Stimulated activated naive CD4-positive, alpha-beta T cell treated with Interleukin-2 at 50 U/mL for 16 hours (primary cell): Measurements from ENCODE around the gene BCKDHB.
A peak's percentile ranks its signal among the peaks of the same experiment; 100 is the strongest.

ENCODE experiments used
- DNase-seq: peaks from one replicate; lab custom pipeline; 2025; lab: John Stamatoyannopoulos, UW

Gene BCKDHB

DNA sequence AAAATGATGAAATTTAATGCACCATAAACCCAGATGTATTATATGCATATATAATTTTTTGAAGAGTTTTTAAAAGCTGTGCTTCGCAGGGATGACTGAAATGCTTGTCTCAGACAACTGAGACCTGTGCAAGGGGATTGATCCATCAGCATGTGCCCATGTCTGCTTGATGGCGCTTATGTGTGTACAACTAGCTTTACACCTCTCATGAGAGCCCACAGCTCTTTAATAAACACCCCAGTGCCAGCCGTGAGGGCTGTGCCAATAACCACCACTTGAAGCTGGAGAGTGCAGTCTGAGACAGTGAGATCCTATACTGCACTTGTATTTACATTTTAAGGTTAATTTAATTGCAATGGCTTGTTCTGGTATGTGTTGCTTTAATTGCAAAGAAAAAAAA lies 225.5 kb downstream of the BCKDHB start:
- DNase-seq: no peak

GRCh38 chr6:80333342-80333741 lies 226.9 kb downstream of the BCKDHB start:
- no peak for DNase-seq

DNA sequence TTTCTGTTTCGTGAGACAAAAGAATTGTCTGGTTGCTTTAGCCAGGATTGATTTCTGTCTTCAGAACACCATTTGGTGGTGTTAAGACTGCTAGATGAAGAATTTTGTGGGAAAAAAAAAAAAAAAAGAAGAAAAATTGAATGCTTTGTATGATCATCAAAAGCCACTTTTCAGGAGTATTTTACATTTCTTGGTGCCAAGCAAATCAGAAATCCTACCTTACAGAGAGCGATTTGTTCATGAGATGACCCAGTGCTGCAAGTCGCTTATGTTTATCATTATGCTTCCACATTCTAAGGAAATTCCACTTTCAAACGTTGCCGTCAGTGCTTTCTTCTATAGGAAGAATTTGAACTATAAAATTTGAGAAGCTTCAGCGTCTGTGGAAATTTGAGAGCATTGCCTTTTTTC lies 228.7 kb downstream of the BCKDHB start:
- DNase-seq: no peak

DNA sequence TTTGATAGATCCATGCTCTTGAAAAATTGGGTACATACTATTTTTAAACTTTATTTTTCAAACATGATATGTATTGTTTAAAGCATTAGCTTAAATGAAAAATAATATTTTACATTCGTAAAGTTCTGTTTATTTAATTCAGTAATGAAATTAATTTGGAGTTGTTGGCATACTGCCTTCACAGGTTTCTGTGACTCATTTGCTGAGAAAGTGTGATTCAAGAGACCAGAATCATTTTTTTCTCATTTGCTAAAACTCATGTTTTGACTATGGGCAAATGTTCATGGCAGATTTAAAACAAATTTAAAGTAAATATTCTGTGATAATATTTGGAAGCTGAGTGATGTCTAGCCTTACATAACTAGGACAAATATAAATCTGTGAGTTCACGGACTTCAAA lies 230.4 kb downstream of the BCKDHB start:
- no peak for DNase-seq

DNA sequence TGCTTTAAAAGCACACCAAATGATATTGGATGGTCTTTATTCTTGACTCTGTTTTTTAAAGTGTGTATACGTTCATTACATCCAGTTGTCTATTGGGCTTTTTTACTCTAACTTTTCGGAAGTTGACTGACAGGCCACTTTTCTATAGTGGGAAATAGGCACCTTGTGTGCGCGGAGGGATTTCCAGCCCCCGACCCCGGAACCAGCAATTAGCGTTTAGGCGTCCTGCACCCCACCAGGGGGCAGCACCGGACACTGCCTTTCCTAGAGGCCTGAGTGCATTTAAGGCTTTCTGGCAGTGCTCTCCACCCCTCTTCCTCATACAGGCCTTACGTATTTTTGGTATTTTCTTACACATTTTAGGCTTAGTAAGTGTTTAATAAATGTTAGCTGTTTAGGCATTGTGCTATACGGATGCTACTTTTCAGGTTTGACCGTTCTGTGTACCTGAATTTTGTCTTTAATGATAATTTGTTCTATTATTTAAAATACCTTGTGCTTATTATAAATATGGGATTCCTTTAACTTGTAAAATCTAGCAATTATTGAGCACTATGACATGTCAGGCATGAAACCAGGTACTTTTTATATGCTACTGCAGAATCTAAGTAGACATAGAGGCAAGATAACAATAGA lies 231.8 kb downstream of the BCKDHB start:
- peak; percentile 61 for DNase-seq

DNA sequence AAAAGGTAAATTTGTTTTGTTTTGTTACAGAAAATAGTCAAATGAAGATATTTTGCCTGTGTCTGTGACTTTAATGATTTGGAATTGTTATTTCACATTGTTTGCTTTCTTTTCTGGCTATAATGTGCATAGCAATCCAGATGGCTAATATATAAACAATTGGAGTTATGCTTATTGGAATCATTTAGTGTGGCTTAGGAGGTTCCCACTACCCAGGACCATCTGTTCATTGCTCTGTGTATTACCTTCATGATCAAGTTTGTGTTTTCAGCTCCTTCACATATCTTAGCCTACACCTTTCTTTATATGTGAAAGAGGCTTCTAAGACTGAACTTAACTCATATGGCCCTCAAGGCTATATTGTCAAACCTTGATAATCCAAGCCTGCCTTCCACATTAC lies 232.9 kb downstream of the BCKDHB start:
- no peak for DNase-seq

DNA sequence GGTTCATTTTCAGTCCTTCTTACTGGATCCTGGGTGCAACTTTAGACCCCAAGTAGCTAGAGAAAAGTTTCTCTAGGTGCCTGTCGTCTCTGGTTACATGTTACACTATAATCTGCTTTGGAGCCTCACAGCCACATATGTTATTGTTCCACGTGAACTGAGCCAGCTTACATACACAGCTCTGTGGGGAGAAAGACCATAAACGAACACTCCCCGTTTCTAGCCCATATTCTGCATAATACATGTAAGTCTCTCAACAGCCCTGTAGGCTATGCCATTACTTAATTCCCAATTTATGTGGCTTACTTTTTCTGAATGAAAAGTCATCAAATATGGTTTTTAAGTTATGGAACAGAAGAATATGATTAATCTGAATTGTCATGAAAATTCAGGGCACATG lies 233.8 kb downstream of the BCKDHB start:
- DNase-seq: no peak

DNA sequence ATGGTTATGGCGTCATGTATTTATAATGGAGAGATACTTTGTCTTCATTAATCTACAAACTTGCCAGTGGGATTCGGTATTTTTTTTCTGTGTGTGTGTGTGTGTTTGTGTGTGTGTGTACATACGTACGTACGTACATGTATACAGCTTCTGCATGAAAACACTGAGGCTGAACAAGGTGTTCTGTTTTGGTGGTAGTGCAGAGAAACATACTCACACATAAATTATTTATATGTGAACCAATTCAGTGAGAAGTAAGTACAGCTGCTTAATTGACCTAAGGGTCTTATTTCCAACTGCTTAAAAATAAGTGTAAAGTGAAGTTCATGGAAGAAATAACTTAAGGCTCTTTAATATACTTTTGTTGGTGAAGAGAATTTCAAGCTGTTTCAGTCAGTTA lies 234.2 kb downstream of the BCKDHB start:
- DNase-seq: no peak

- DNase-seq: no peak
Observed at GRCh38 chr6:80341330-80341729, 234.9 kb downstream of the BCKDHB start.

DNA sequence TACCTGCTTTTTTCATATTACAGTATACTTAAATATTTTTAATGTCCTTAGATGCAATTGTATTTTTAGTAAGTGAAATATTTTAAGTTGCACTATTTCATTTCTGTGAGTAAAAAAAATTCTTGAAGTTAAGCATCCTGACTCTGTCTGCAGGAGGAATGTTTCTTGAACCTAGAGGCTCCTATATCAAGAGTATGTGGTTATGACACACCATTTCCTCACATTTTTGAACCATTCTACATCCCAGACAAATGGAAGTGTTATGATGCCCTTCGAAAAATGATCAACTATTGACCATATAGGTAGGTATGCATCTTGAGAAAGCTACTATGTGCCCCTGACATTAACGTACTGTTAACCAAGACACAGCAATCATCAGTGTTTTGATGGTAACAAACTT lies 237.0 kb downstream of the BCKDHB start:
- DNase-seq: no peak

GRCh38 chr6:80347101-80347500 lies 240.6 kb downstream of the BCKDHB start:
- no peak for DNase-seq

DNA sequence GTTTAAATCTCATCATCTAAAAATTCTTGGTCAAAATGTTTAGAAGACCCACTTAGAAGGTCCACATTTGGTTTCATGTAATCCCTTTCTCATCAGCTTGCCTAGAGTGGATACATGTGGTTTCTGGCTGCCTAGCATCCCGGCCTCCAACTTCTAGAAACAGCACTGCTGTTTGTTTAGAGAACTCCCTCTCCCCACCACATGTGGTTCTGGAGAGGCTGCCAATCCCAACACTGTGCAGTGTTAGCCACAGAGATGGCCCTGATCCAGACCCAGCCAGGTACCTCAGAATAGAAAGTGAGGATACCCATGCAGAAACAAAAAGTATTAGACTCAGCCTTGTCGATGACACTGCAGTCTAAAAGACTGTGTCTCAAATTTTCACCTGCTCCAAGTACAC lies 241.8 kb downstream of the BCKDHB start:
- DNase-seq: no peak

GRCh38 chr6:80356000-80356399 lies 249.5 kb downstream of the BCKDHB start:
- no peak for DNase-seq

- no peak for DNase-seq
Observed at GRCh38 chr6:80356545-80356944, 250.1 kb downstream of the BCKDHB start.

GRCh38 chr6:80357081-80357480 lies 250.6 kb downstream of the BCKDHB start:
- no peak for DNase-seq

DNA sequence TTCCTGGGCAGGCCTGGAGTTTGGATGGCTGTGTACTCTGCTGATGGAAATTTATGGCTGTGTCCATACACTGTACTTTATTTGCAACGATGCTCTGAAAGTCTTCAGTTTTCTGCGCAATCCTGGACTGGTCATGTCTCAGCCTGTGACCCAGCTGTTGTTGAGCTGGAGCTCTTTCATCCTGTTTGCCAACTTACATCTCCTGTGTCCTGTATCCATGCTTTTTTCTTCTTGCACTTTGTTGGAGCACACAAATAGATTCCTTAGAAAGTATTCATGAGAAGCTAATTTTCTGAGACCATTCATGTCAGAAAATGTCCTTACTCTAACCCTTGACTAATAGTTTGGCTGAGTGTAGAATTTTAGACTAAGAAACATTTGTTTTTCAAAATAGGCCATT lies 251.2 kb downstream of the BCKDHB start:
- no peak for DNase-seq

DNA sequence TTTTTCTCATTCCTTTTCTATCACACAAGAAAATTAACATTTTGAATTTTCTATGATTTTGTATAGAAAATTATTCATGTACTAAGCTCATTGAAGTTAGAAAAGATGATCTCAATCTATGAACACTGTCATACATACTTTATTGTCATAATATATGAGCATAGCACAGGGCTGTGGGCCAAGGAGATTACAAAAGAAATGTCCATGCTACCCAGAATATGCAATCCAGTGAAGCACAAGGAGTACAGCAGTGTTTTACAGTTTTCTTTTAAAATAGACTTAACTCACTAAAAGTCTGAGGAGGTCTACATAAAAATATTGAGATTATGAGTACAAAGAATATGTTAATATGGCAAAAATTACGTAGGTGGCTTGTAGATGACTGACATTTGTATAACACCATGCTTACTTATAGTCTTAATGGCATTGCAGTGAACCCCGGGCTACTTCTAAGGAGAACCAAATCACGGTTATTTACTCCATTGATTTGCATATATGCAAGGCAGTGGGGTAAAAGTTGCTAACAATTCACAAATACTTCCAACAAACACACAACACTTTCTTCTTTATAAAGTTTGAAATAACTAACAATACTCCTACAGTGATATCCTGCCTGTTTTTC lies 257.1 kb downstream of the BCKDHB start:
- DNase-seq: no peak

- no peak for DNase-seq
Observed at GRCh38 chr6:80364149-80364548, 257.7 kb downstream of the BCKDHB start.

GRCh38 chr6:80366051-80366450 lies 259.6 kb downstream of the BCKDHB start:
- DNase-seq: no peak

GRCh38 chr6:80366714-80367113 lies 260.2 kb downstream of the BCKDHB start:
- DNase-seq: no peak

- DNase-seq: no peak
Observed at GRCh38 chr6:80376411-80376810, 269.9 kb downstream of the BCKDHB start.

GRCh38 chr6:80380566-80380965 lies 274.1 kb downstream of the BCKDHB start:
- no peak for DNase-seq

GRCh38 chr6:80382811-80383210 lies 276.3 kb downstream of the BCKDHB start:
- DNase-seq: no peak

DNA sequence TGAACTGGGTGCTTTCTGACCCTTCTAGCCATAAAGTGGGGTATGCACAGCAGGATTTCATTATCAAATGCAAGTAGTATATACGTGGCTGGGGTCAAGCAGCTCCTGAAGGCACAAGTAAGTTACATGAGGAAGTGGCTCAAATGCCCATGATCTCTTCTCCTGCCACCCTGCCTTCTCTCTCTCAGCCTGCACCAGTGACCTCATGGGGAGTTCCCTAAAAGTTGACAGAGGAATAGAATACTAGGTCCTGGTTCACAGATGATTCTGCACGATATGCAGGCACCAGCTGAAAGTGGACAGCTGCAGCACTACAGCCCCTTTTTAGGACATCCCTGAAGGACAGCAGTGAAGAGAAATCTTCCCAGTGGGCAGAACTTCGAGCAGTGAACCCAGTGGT lies 282.0 kb downstream of the BCKDHB start:
- no peak for DNase-seq
